CD4-positive, alpha-beta T cell (primary cell): ENCODE measurements around the gene CCDC146. TPM values are rescaled to one million over a fixed set of nuclear protein-coding genes. Genes with fewer than 3 reads are reported as not detected.
A peak's percentile ranks its signal among the peaks of the same experiment; 100 is the strongest.

ENCODE experiments used
- ATAC-seq: fragments of 200-7000 bp; cut with Tn5 transposase; one replicate; pipeline ENCODE4 v1.10.0; 2022; ENCODE audit warnings: mild to moderate bottlenecking; ENCODE audit not compliant: poor library complexity
- CTCF ChIA-PET: fragments of 350-600 bp; sonication (Branson Sonifier 250); formaldehyde crosslinking; loops from one replicate; lab custom pipeline; 2021; ENCODE audit warnings: antibody characterized with exemption, inconsistent platforms; lab: Charles Lee
- POLR2A ChIA-PET: fragments of 350-600 bp; sonication (Branson Sonifier 250); formaldehyde crosslinking; loops from one replicate; lab custom pipeline; 2021; ENCODE audit warnings: antibody characterized with exemption, inconsistent platforms; lab: Charles Lee
- DNase-seq, 14 experiments: peaks; one replicate each; pipeline ENCODE4 v3.0.0-alpha.2; 2013 to 2020; ENCODE audit warnings: mixed read lengths in 2 of 14
- H3K27ac ChIP-seq, 2 donors: one replicate each; pipeline versions ENCODE4 v1.5.1 to v1.7.0; 2013; ENCODE audit warnings: low read length in 2 of 2, low read depth in 1 of 2, mild to moderate bottlenecking in 1 of 2
- H3K27me3 ChIP-seq, 2 experiments: 1 replicate in 1 of 2; 2 replicates in 1 of 2; pipeline versions ENCODE4 v1.6.1 to v1.7.0; 2013; ENCODE audit warnings: low read length in 2 of 2, control low read depth in 1 of 2, mild to moderate bottlenecking in 1 of 2, moderate library complexity in 1 of 2; ENCODE audit not compliant: insufficient read depth in 2 of 2, control insufficient read depth in 1 of 2
- H3K36me3 ChIP-seq: one replicate; pipeline ENCODE4 v1.6.1; 2013; ENCODE audit warnings: low read length, control low read depth; ENCODE audit not compliant: insufficient read depth
- H3K4me1 ChIP-seq: one replicate; pipeline ENCODE4 v1.6.1; 2013; ENCODE audit warnings: low read length, control low read depth; ENCODE audit not compliant: insufficient read depth
- H3K4me3 ChIP-seq: one replicate; pipeline ENCODE4 v1.5.1; 2013; ENCODE audit warnings: mild to moderate bottlenecking, low read length, moderate library complexity
- H3K9me3 ChIP-seq, 2 experiments: 1 replicate in 1 of 2; 2 replicates in 1 of 2; pipeline versions ENCODE4 v1.6.1 to v1.7.0; 2013; ENCODE audit warnings: low read length in 2 of 2, mild to moderate bottlenecking in 2 of 2, control low read depth in 1 of 2, moderate library complexity in 1 of 2; ENCODE audit not compliant: control insufficient read depth in 1 of 2, insufficient read depth in 1 of 2
- H3K27ac Mint-ChIP-seq: one replicate; pipeline ENCODE4 v1.8.0; 2020; ENCODE audit warnings: mixed read lengths
- H3K27me3 Mint-ChIP-seq: one replicate; pipeline ENCODE4 v1.8.0; 2021; ENCODE audit warnings: mixed read lengths
- H3K36me3 Mint-ChIP-seq: one replicate; pipeline ENCODE4 v1.8.0; 2021; ENCODE audit warnings: low read depth, mixed read lengths
- H3K4me1 Mint-ChIP-seq: one replicate; pipeline ENCODE4 v1.8.0; 2021; ENCODE audit warnings: low read depth, mixed read lengths
- H3K4me3 Mint-ChIP-seq: one replicate; pipeline ENCODE4 v1.8.0; 2020; ENCODE audit warnings: mild to moderate bottlenecking, mixed read lengths
- H3K9me3 Mint-ChIP-seq: one replicate; pipeline ENCODE4 v1.8.0; 2020; ENCODE audit warnings: mixed read lengths
- intact Hi-C, 2 experiments: fragments of 100-400 bp; cut with DNase I in 1 of 2; cut with micrococcal nuclease in 1 of 2; formaldehyde crosslinking; loops; one replicate each; pipeline versions ENCODE4 v1.15.1 to v1.9.0; 2023 to 2025; cut with DNase I, micrococcal nuclease
- total RNA-seq, 174 experiments: library from RNA in 2 of 174; stranded (reverse) in 2 of 174; gene quantifications; one replicate each; pipeline ENCODE4 v1.2.3 and lab custom pipeline; 2021 to 2026
- TF ChIP-seq, protein P1 (sequence below): fragments of 200-600 bp; IDR thresholded peaks from one replicate; pipeline ENCODE4 v1.8.0; 2022; ENCODE audit warnings: antibody characterized with exemption, mild to moderate bottlenecking

Gene CCDC146
- total RNA-seq, 2 experiments from 2014 or later = 10.3 to 10.5 TPM

DNA sequence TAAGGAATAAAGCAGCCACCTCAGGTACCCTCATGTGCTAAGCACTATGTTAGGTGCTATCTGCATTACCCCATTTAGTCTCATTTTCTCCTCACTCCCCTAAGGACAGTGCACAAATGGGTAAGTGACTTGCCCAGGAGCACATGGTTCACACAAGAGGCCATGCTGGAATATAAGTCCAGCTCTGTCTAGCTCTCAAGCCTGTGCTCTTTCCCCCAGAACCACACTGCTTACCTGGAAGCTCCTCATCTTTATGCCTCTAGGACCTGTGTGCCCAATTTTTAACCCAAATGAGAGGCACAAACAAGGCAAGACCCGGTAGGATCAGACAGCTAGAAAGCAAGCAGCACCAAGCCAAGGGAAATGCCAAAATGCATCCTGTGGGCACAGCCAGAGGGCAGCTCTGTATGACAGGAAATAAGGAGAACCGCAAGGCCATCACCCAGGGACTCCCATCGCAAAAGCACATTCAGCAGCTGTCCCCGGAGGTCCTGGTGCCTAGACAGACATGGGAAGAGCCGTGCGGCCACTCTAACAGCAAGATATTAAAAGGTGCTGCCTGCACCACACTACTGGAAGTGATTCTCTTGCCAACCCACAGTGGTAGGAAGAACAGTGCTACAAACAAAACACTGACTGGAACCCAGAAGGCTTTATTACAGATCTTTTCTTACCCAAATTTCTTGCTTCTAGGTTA is 205.7 kb downstream of the CCDC146 start:
- ATAC-seq (no peak), DNase-seq (peak in 6 of 14 experiments; percentile 5 to 68 (median 42))
- peaks cover 43% of the 10 kb centered on the region for H3K4me1 Mint-ChIP-seq
- peak overlapping the region; percentile 10 for H3K27ac Mint-ChIP-seq
- POLR2A ChIA-PET = interaction anchor here (1.4 kb wide), 1 partner anchor 23 kb away, joined by 3 read pairs; no protein-coding TSS in a partner anchor
- no peaks in the 10 kb centered on the region for H3K27me3 Mint-ChIP-seq
- H3K9me3 Mint-ChIP-seq = no peaks in the 10 kb centered on the region
- CTCF ChIA-PET = interaction anchor here (1.0 to 1.3 kb wide), 2 partner anchors 21 to 81 kb away, joined by 3 to 4 read pairs; no protein-coding TSS in a partner anchor
- no peak overlapping the region for H3K4me3 Mint-ChIP-seq
- H3K27ac ChIP-seq = no peak overlapping the region
- peaks cover 18% of the 10 kb centered on the region for H3K4me1 ChIP-seq
- peaks cover 32% of the 10 kb centered on the region for H3K36me3 Mint-ChIP-seq
- peaks cover 4% of the 10 kb centered on the region for H3K36me3 ChIP-seq
- no peaks in the 10 kb centered on the region for H3K27me3 ChIP-seq
- TF ChIP-seq, protein P1, sequence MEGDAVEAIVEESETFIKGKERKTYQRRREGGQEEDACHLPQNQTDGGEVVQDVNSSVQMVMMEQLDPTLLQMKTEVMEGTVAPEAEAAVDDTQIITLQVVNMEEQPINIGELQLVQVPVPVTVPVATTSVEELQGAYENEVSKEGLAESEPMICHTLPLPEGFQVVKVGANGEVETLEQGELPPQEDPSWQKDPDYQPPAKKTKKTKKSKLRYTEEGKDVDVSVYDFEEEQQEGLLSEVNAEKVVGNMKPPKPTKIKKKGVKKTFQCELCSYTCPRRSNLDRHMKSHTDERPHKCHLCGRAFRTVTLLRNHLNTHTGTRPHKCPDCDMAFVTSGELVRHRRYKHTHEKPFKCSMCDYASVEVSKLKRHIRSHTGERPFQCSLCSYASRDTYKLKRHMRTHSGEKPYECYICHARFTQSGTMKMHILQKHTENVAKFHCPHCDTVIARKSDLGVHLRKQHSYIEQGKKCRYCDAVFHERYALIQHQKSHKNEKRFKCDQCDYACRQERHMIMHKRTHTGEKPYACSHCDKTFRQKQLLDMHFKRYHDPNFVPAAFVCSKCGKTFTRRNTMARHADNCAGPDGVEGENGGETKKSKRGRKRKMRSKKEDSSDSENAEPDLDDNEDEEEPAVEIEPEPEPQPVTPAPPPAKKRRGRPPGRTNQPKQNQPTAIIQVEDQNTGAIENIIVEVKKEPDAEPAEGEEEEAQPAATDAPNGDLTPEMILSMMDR = no peak
- H3K4me3 ChIP-seq = no peak overlapping the region
- H3K9me3 ChIP-seq = no peaks in the 10 kb centered on the region
- intact Hi-C loops = no loop called here

DNA sequence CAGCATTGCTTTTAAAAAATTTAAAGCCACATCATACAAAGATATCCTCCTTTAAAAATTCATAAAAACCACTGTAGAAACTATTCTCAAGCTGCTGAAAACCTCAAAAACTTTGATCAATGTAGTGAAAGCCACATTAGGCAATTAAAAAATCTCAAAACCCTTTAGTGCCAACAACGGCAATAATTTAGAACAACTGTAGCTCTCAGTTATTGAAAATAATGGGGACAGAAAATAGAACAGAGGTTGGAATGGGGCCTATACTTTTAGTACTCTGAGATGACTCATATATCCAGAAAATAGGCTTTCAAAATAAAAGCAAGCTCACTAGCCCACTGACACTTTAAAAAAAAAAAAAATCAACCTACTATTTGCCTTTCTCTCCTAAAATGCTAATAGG is 206.3 kb downstream of the CCDC146 start:
- H3K36me3 Mint-ChIP-seq = peaks cover 29% of the 10 kb centered on the region
- peaks cover 4% of the 10 kb centered on the region for H3K36me3 ChIP-seq
- peak overlapping the region; percentile 10 for H3K27ac Mint-ChIP-seq
- no peak overlapping the region for H3K4me3 ChIP-seq
- no peak for ATAC-seq
- no peaks in the 10 kb centered on the region for H3K9me3 ChIP-seq
- H3K9me3 Mint-ChIP-seq = no peaks in the 10 kb centered on the region
- peaks cover 43% of the 10 kb centered on the region for H3K4me1 Mint-ChIP-seq
- TF ChIP-seq, protein P1 = no peak
- H3K4me1 ChIP-seq = peaks cover 18% of the 10 kb centered on the region
- H3K27me3 Mint-ChIP-seq = no peaks in the 10 kb centered on the region
- DNase-seq = peak in 1 of 14 experiments; percentile 13
- CTCF ChIA-PET = interaction anchor here (1.0 to 1.3 kb wide), 2 partner anchors 20 to 82 kb away, joined by 3 to 4 read pairs; no protein-coding TSS in a partner anchor
- H3K4me3 Mint-ChIP-seq = no peak overlapping the region
- POLR2A ChIA-PET = interaction anchor here (0.6 to 1.4 kb wide), 3 partner anchors 22 to 69 kb away, joined by 3 to 5 read pairs (median 3); no protein-coding TSS in a partner anchor
- H3K27ac ChIP-seq = no peak overlapping the region
- intact Hi-C loops = no loop called here
- H3K27me3 ChIP-seq = no peaks in the 10 kb centered on the region

DNA sequence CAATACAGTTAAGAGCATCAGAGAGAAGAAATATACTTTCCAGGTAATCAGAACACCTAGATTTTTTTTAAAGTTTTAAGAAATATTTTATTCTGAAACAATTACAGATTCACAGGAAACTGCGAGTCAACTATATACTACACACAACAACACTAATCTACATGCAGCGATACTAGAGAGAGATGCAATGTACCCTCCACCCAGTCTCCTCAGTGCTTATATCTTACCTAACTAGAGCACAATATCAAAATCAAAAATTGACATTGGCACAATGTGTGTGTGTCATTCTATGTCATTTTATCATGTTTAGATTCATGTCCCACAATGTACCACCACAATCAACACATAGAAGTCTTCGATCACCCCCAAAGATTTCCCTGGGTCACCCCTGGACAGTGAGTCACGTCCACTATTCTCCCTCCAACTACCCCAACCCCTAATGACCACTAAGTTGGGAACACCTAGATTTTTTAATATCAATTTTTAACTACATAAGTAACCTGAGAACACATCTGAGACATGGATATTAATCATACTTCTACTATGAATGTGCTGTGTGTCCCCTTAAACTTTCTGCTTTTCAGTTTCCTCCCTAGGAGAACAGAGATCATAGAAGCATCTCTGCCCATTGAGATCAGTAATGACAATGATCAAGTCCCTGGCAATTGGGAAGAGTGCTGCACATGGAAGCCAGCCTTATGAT is 207.2 kb downstream of the CCDC146 start:
- H3K27ac ChIP-seq = no peak overlapping the region
- TF ChIP-seq, protein P1 = no peak
- DNase-seq (no peak), ATAC-seq (no peak)
- no peak overlapping the region for H3K4me3 ChIP-seq
- Mint-ChIP-seq H3K36me3 (peaks cover 24% of the 10 kb centered on the region), H3K4me3 (no peak overlapping the region), H3K4me1 (peaks cover 43% of the 10 kb centered on the region), H3K9me3 (no peaks in the 10 kb centered on the region), H3K27ac (no peak overlapping the region), H3K27me3 (no peaks in the 10 kb centered on the region)
- H3K36me3 ChIP-seq = peaks cover 4% of the 10 kb centered on the region
- peaks cover 18% of the 10 kb centered on the region for H3K4me1 ChIP-seq
- ChIA-PET POLR2A (interaction anchor here (0.6 to 0.8 kb wide), 2 partner anchors 23 to 68 kb away, joined by 3 to 5 read pairs; no protein-coding TSS in a partner anchor), CTCF (interaction anchor here (0.7 kb wide), 1 partner anchor 299 kb away, joined by 3 read pairs; no protein-coding TSS in a partner anchor)
- intact Hi-C loops = loop anchor here (5.0 to 10.0 kb wide), 2 partner anchors 82 to 205 kb away; partner anchors contain the start of gene CCDC146 (in 2 of the 2)
- no peaks in the 10 kb centered on the region for H3K27me3 ChIP-seq
- no peaks in the 10 kb centered on the region for H3K9me3 ChIP-seq
